ENCODE results near the gene ITPRIP. TPM values are rescaled to one million over a fixed set of nuclear protein-coding genes. Genes with fewer than 3 reads are reported as not detected.

ITPRIP gene
- polyA plus RNA-seq, 1 of the 3 experiments (the other 2 are of a cell fraction), result 22.1 TPM

- no peaks in the 10 kb centered on the region for H3K27me3 ChIP-seq (ENCODE audit: insufficient read depth)
- H3K4me1 ChIP-seq (ENCODE audit: control insufficient read depth in 1 of 2, insufficient read depth in 2 of 2, low read depth in 1 of 2, low read length in 1 of 2), result peaks cover 57 to 61% of the 10 kb centered on the region in 2 experiments; a peak in 3 of 4 replicates
- ChIA-PET CTCF (interaction anchor here (0.7 to 4.3 kb wide), 3 partner anchors 9 to 28 kb away, joined by 3 to 21 read pairs (median 3); partner anchors contain the start of gene CFAP58), POLR2A (no interaction called here)
- no peaks in the 10 kb centered on the region for H3K9me3 ChIP-seq
- peak overlapping the region in 1 of 2 experiments; percentile 96; a peak in 1 of 4 replicates for H3K27ac ChIP-seq (ENCODE audit: low read depth in 2 of 2, low read length in 1 of 2)
- no peak overlapping the region for H2AFZ ChIP-seq (ENCODE audit: low read depth)
- H3K79me2 ChIP-seq (ENCODE audit: insufficient read depth), result peaks cover 87% of the 10 kb centered on the region
- 0 out of 2 replicates have a peak overlapping the region, but pooled peaks have one; percentile 0 for H3K4me2 ChIP-seq
- peaks cover 0 to 6% of the 10 kb centered on the region in 2 experiments for H3K36me3 ChIP-seq (replicated peaks in 1 of 2; ENCODE audit: control insufficient read depth in 1 of 2, insufficient read depth in 2 of 2, low read length in 1 of 2)
- peaks cover 30% of the 10 kb centered on the region for H3F3A ChIP-seq (replicated peaks; ENCODE audit: insufficient read depth)
- H4K20me1 ChIP-seq (ENCODE audit: insufficient read depth), result peaks cover 19% of the 10 kb centered on the region; the same call in 1 of the 2 replicates
- no peak for TF ChIP-seq SIN3A (IDR thresholded peaks at IDR 0.05; ENCODE audit: borderline replicate concordance, low read depth, low read length)
- no peak for TF ChIP-seq NRF1 (IDR thresholded peaks at IDR 0.05; ENCODE audit: low read depth, low read length)
- no peak for TF ChIP-seq EP300 (IDR thresholded peaks at IDR 0.05; ENCODE audit: borderline replicate concordance in 1 of 2, low read depth in 1 of 2, low read length in 1 of 2)
- no peak for TF ChIP-seq PBX3 (IDR thresholded peaks at IDR 0.05)
- no peak for TF ChIP-seq CHD2 (IDR thresholded peaks at IDR 0.05; ENCODE audit: low read length, partially characterized antibody)
- no peak for TF ChIP-seq POLR2AphosphoS5 (IDR thresholded peaks at IDR 0.05; ENCODE audit: low read depth, low read length)
- TF ChIP-seq, protein P1, sequence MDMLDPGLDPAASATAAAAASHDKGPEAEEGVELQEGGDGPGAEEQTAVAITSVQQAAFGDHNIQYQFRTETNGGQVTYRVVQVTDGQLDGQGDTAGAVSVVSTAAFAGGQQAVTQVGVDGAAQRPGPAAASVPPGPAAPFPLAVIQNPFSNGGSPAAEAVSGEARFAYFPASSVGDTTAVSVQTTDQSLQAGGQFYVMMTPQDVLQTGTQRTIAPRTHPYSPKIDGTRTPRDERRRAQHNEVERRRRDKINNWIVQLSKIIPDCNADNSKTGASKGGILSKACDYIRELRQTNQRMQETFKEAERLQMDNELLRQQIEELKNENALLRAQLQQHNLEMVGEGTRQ (IDR thresholded peaks at IDR 0.05; ENCODE audit: borderline replicate concordance, low read depth, low read length), result no peak
- no peak for TF ChIP-seq IRF3 (IDR thresholded peaks at IDR 0.05; ENCODE audit: low read depth, low read length)
- no peak for TF ChIP-seq RAD21 (IDR thresholded peaks at IDR 0.05; ENCODE audit: low read length)
- no peak for TF ChIP-seq EZH2phosphoT487 (IDR thresholded peaks at IDR 0.05; ENCODE audit: borderline replicate concordance, low read depth)
- TF ChIP-seq FOXJ3 (CRISPR knock-in tag; IDR thresholded peaks at IDR 0.05), result no peak
- TF ChIP-seq RXRA (IDR thresholded peaks at IDR 0.05; ENCODE audit: borderline replicate concordance, low read depth), result no peak
- no peak for TF ChIP-seq SMC3 (IDR thresholded peaks at IDR 0.05; ENCODE audit: low read depth, low read length)
- TF ChIP-seq, protein P2, sequence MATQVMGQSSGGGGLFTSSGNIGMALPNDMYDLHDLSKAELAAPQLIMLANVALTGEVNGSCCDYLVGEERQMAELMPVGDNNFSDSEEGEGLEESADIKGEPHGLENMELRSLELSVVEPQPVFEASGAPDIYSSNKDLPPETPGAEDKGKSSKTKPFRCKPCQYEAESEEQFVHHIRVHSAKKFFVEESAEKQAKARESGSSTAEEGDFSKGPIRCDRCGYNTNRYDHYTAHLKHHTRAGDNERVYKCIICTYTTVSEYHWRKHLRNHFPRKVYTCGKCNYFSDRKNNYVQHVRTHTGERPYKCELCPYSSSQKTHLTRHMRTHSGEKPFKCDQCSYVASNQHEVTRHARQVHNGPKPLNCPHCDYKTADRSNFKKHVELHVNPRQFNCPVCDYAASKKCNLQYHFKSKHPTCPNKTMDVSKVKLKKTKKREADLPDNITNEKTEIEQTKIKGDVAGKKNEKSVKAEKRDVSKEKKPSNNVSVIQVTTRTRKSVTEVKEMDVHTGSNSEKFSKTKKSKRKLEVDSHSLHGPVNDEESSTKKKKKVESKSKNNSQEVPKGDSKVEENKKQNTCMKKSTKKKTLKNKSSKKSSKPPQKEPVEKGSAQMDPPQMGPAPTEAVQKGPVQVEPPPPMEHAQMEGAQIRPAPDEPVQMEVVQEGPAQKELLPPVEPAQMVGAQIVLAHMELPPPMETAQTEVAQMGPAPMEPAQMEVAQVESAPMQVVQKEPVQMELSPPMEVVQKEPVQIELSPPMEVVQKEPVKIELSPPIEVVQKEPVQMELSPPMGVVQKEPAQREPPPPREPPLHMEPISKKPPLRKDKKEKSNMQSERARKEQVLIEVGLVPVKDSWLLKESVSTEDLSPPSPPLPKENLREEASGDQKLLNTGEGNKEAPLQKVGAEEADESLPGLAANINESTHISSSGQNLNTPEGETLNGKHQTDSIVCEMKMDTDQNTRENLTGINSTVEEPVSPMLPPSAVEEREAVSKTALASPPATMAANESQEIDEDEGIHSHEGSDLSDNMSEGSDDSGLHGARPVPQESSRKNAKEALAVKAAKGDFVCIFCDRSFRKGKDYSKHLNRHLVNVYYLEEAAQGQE (IDR thresholded peaks at IDR 0.05; ENCODE audit: low read depth, low read length), result no peak
- TF ChIP-seq NFIC (IDR thresholded peaks at IDR 0.05; ENCODE audit: borderline replicate concordance), result no peak
- TF ChIP-seq YY1 (IDR thresholded peaks at IDR 0.05; ENCODE audit: low read depth), result no peak
- TF ChIP-seq JUND (IDR thresholded peaks at IDR 0.05), result no peak
- H3K9me2 ChIP-seq, result no peaks in the 10 kb centered on the region
- H3K4me3 ChIP-seq (ENCODE audit: low read depth in 2 of 2, low read length in 1 of 2), result no peak overlapping the region
- WGBS (ENCODE audit: low lambda C conversion rate), result 91% methylated on average over 16 of the region's 28 CpGs
- no peak for DNase-seq
- no peak overlapping the region for H3K9ac ChIP-seq
These were observed 12.5 kb downstream of the ITPRIP start for GRCh38 chr10:104325436-104326435.

All from SK-N-SH (cell line).